Smooth muscle cell of the brain vasculature (primary cell): ENCODE results near the gene USP21.
A peak's percentile ranks its signal among the peaks of the same experiment; 100 is the strongest.

Experiments used
- DNase-seq: peaks from one replicate; pipeline ENCODE4 v3.0.0-alpha.2; 2012; ENCODE audit warnings: low read depth, low spot score

Gene USP21

GRCh38 chr1:161137881-161138280 is 21.4 kb upstream of the USP21 start:
- no peak for DNase-seq

GRCh38 chr1:161138431-161138830 is 20.9 kb upstream of the USP21 start:
- no peak for DNase-seq

- no peak for DNase-seq
Measured at GRCh38 chr1:161139766-161140165, 19.5 kb upstream of the USP21 start.

GRCh38 chr1:161140755-161141400 is 18.4 kb upstream of the USP21 start:
- DNase-seq: no peak

GRCh38 chr1:161145832-161146231 is 13.5 kb upstream of the USP21 start:
- no peak for DNase-seq

- no peak for DNase-seq
Measured at GRCh38 chr1:161153176-161153575, 6.1 kb upstream of the USP21 start.

- peak; percentile 83 for DNase-seq
Measured at GRCh38 chr1:161153682-161154337, 5.5 kb upstream of the USP21 start, which contains the start of gene UFC1. UFC1 (plus strand) TSS chr1:161153978; CDS start chr1:161153998, 20 bp downstream.

GRCh38 chr1:161157867-161158266 is 1.4 kb upstream of the USP21 start:
- DNase-seq: no peak

GRCh38 chr1:161158316-161159010 is 837 bp upstream of the USP21 start:
- DNase-seq: no peak

- DNase-seq: no peak
Measured at GRCh38 chr1:161159913-161160243, 578 bp downstream of the USP21 start.

GRCh38 chr1:161160671-161161145 is 1.4 kb downstream of the USP21 start:
- no peak for DNase-seq

GRCh38 chr1:161161652-161162051 is 2.4 kb downstream of the USP21 start:
- DNase-seq: no peak

GRCh38 chr1:161162052-161162451 is 2.8 kb downstream of the USP21 start:
- DNase-seq: no peak

- no peak for DNase-seq
Measured at GRCh38 chr1:161162806-161163205, 3.5 kb downstream of the USP21 start.

GRCh38 chr1:161163793-161164192 is 4.5 kb downstream of the USP21 start:
- DNase-seq: no peak

- DNase-seq: no peak
Measured at GRCh38 chr1:161164901-161165610, 5.8 kb downstream of the USP21 start.

- DNase-seq: peak; percentile 95
Measured at GRCh38 chr1:161165742-161166668, 6.7 kb downstream of the USP21 start, which contains the start of gene PPOX. PPOX (plus strand) TSS chr1:161166426; CDS start chr1:161166848, 422 bp downstream.

- no peak for DNase-seq
Measured at GRCh38 chr1:161166669-161167548, 7.6 kb downstream of the USP21 start.

GRCh38 chr1:161168906-161169305 is 9.6 kb downstream of the USP21 start:
- no peak for DNase-seq

- DNase-seq: no peak
Measured at GRCh38 chr1:161171191-161171590, 11.9 kb downstream of the USP21 start.
